ENCODE results near the gene SHC4. TPM values are rescaled to one million over a fixed set of nuclear protein-coding genes. Genes with fewer than 3 reads are reported as not detected.

Gene SHC4, protein sequence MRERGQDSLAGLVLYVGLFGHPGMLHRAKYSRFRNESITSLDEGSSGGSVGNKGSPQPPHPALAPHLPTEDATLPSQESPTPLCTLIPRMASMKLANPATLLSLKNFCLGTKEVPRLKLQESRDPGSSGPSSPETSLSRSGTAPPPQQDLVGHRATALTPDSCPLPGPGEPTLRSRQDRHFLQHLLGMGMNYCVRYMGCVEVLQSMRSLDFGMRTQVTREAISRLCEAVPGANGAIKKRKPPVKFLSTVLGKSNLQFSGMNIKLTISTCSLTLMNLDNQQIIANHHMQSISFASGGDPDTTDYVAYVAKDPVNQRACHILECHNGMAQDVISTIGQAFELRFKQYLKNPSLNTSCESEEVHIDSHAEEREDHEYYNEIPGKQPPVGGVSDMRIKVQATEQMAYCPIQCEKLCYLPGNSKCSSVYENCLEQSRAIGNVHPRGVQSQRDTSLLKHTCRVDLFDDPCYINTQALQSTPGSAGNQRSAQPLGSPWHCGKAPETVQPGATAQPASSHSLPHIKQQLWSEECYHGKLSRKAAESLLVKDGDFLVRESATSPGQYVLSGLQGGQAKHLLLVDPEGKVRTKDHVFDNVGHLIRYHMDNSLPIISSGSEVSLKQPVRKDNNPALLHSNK
- 7.2 TPM for total RNA-seq

DNA sequence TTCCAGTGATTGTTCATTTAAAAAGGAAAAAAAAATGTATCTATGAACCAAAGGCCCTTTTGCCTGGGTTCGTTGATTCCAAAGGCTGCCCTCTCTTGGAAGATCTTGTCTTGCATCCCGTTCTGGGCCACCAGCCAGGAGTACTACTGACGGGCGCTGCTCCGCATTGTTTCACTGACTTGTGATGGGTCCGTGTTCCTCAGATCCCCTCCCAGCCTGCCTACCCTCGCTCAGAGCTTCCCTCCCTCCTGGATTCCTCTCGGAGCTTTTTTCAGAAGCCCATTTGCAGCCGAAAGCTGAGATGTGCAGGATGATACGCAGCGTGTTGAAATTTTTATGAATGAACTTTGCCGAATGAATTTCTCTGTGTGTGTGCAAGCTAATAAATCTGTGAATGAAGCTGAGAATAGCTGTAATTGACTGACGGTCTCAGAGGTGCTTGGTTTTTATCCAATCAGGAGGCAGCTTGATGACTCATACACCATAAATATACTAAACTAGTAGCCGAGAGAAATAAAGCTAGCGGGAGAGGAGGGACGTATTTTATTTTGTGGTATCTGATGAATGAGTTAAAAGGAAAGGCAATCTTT lies at the start of gene SHC4:
Gene SHC4 (minus strand): TSS at position 396 of the 590 bp plus-strand sequence. CDS start 904 bp downstream, outside the sequence.
- Histone ChIP-seq H3K27me3 (no peaks in the 10 kb centered on the region), H3K4me3 (peak within 1 kb of the TSS; percentile 73), H3K4me1 (peaks cover 4 to 20% of the 10 kb centered on the region in 2 donors), H3K36me3 (no peaks in the 10 kb centered on the region), H3K27ac (peak within 1 kb of the TSS; percentile 57 to 71), H3K9me3 (no peaks in the 10 kb centered on the region)
- intact Hi-C loops (cut with DNase I), result loop anchor here (5.0 kb wide), 2 partner anchors 84 to 86 kb away; partner anchors contain the start of genes EID1 and SECISBP2L
- DNase-seq (ENCODE audit: low spot score in 2 of 2), result peak in 1 of 2 donors; percentile 77
- TF ChIP-seq, protein P1, sequence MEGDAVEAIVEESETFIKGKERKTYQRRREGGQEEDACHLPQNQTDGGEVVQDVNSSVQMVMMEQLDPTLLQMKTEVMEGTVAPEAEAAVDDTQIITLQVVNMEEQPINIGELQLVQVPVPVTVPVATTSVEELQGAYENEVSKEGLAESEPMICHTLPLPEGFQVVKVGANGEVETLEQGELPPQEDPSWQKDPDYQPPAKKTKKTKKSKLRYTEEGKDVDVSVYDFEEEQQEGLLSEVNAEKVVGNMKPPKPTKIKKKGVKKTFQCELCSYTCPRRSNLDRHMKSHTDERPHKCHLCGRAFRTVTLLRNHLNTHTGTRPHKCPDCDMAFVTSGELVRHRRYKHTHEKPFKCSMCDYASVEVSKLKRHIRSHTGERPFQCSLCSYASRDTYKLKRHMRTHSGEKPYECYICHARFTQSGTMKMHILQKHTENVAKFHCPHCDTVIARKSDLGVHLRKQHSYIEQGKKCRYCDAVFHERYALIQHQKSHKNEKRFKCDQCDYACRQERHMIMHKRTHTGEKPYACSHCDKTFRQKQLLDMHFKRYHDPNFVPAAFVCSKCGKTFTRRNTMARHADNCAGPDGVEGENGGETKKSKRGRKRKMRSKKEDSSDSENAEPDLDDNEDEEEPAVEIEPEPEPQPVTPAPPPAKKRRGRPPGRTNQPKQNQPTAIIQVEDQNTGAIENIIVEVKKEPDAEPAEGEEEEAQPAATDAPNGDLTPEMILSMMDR (IDR thresholded peaks at IDR 0.05), result peak in 1 of 3 experiments; percentile 10

DNA sequence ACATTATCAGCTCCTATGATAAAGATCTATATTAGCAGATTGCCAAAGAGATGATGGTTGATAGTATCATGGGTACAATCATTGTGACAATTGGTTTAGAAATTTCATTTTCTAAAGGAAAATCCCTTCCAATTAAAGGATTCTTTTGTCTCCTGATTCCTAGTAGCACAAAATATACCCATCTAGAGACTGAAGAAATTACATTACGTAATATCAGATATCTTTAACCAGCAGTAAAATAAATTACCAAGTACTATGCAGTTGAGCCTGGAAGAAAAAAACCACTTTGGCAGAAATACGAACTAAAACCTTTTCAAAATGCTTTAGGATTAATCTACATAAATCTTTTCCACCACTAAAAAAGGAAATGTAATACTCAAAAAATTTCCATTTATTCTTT lies 35.6 kb upstream of the SHC4 start:
- intact Hi-C loops (cut with DNase I), result no loop called here
- TF ChIP-seq, protein P1 (IDR thresholded peaks at IDR 0.05), result no peak

DNA sequence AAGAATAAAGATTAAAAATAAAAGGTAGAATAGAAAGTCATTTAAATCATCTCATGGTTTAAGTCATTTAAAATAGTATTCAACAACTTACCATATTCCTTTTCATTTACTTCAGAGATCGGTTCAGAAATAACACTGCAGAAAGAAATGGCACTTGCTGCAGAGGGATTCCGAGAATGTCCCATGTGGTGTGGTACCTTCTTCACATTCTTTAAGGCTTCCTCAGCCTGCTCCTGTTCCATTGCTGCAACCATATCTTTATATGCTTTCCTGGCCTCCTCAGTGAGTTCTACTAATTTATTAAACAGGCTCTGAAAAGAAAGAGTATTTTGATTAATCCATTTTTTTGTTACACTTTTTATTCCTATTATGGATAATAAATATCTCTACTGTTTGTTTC lies 32.6 kb upstream of the SHC4 start:
- TF ChIP-seq, protein P1 (IDR thresholded peaks at IDR 0.05), result no peak
- Histone ChIP-seq H3K27ac (no peak overlapping the region), H3K4me3 (no peak overlapping the region), H3K4me1 (no peaks in the 10 kb centered on the region), H3K27me3 (no peaks in the 10 kb centered on the region), H3K9me3 (no peaks in the 10 kb centered on the region), H3K36me3 (peaks cover 41 to 71% of the 10 kb centered on the region in 2 donors)
- intact Hi-C loops (cut with DNase I), result no loop called here
- DNase-seq (ENCODE audit: low spot score in 2 of 2), result no peak

More for the DNA sequence above, 35.6 kb upstream of the SHC4 start:
- Histone ChIP-seq H3K27ac (no peak overlapping the region), H3K4me1 (no peaks in the 10 kb centered on the region), H3K9me3 (no peaks in the 10 kb centered on the region), H3K4me3 (no peak overlapping the region), H3K36me3 (peaks cover 27 to 52% of the 10 kb centered on the region in 2 donors), H3K27me3 (no peaks in the 10 kb centered on the region)
- DNase-seq (ENCODE audit: low spot score in 2 of 2), result no peak

DNA sequence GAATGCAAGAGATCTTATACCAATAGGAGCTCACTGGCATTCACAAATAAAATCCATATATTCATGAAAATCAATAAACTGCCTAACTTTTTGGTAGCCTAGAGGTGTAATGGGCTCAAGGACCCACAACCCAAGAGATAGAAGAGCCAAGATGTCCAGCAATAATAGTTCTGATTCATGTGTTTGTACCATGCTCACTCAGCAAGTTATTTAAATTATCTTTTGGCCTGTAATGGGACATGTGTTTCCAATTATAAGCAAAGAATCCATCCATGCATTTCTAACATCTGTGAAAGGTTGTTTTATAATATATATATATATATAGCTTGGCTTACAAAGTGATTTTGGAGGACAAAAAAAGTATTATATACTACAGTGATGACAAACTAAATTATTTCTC lies 29.7 kb upstream of the SHC4 start:
- Histone ChIP-seq H3K36me3 (peaks cover 25 to 58% of the 10 kb centered on the region in 2 donors), H3K27ac (no peak overlapping the region), H3K4me3 (no peak overlapping the region), H3K27me3 (no peaks in the 10 kb centered on the region), H3K9me3 (no peaks in the 10 kb centered on the region), H3K4me1 (no peaks in the 10 kb centered on the region)
- intact Hi-C loops (cut with DNase I), result no loop called here
- DNase-seq (ENCODE audit: low spot score in 2 of 2), result no peak
- TF ChIP-seq, protein P1 (IDR thresholded peaks at IDR 0.05), result no peak

DNA sequence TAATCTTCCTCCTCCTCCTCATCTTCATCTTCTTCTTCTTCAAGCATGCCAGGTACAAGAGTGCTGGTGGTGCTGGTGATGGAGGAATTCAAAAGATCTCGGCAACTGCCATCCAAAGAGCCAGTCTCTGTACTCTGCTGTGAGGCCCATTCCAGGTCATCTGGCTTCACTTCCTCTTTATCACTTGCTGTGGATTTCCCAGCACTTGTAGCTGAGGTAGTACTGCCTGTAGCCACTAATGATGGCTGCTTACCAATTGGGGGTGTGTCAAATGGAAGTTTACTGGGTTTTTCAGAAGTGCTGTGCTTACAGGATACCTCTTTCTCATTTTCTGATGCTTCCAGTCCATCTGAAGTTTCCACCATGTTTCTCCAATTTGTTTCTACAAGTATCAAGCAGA lies 28.8 kb upstream of the SHC4 start:
- no peak for DNase-seq (ENCODE audit: low spot score in 2 of 2)
- Histone ChIP-seq H3K27me3 (no peaks in the 10 kb centered on the region), H3K9me3 (no peaks in the 10 kb centered on the region), H3K4me3 (no peak overlapping the region), H3K36me3 (peaks cover 19 to 56% of the 10 kb centered on the region in 2 donors), H3K4me1 (no peaks in the 10 kb centered on the region), H3K27ac (no peak overlapping the region)
- intact Hi-C loops (cut with DNase I), result no loop called here
- TF ChIP-seq, protein P1 (IDR thresholded peaks at IDR 0.05), result no peak

Measured in ascending aorta (tissue), 2 donors.